PFSK-1 (cell line): Measurements from ENCODE around the gene ST6GALNAC2.

Experiments
- POLR2AphosphoS5 ChIP-seq: IDR thresholded peaks from 2 replicates; pipeline ENCODE4 v1.6.1; 2012; ENCODE audit warnings: low read depth, mild to moderate bottlenecking, control low read depth, low read length, moderate library complexity
- SIN3A ChIP-seq: IDR thresholded peaks from 2 replicates; pipeline ENCODE4 v1.6.1; 2012; ENCODE audit warnings: mild to moderate bottlenecking, low read length, moderate library complexity, borderline replicate concordance; ENCODE audit not compliant: insufficient read depth
- TAF1 ChIP-seq: IDR thresholded peaks from 2 replicates; pipeline ENCODE4 v1.6.1; 2012; ENCODE audit warnings: low read length, control low read depth, borderline replicate concordance; ENCODE audit not compliant: insufficient read depth
- TF ChIP-seq, protein P1 (sequence below), 2 experiments: IDR thresholded peaks; 2 replicates each; pipeline versions ENCODE4 v1.6.1 to v1.8.0; 2011 to 2012; ENCODE audit warnings: low read depth in 2 of 2, low read length in 2 of 2, control low read depth in 1 of 2, inconsistent platforms in 1 of 2, mild to moderate bottlenecking in 1 of 2, moderate library complexity in 1 of 2; ENCODE audit not compliant: insufficient read depth in 1 of 2

DNA sequence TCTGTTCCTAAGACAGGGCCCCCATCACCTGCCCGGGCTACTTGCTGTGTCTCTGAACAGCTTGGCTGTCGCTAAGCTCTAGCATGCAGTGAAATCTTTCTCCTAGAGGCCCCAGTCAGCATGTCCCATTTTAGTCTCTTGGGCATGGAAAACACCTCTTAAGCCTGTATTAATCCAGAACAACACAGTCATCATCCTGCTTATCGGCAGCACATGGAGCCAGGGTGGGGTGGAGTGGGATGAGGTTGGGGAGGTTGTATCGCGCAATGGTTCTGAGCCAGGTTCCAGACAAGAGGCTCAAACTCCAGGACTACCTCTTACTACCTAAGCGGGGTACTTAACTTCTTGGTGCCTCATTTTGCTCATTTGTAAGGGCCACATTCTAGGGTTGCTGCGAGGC is 7.8 kb downstream of the ST6GALNAC2 start:
- TF ChIP-seq POLR2AphosphoS5, result no peak
- TF ChIP-seq TAF1, result no peak
- TF ChIP-seq SIN3A, result no peak
- TF ChIP-seq, protein P1, sequence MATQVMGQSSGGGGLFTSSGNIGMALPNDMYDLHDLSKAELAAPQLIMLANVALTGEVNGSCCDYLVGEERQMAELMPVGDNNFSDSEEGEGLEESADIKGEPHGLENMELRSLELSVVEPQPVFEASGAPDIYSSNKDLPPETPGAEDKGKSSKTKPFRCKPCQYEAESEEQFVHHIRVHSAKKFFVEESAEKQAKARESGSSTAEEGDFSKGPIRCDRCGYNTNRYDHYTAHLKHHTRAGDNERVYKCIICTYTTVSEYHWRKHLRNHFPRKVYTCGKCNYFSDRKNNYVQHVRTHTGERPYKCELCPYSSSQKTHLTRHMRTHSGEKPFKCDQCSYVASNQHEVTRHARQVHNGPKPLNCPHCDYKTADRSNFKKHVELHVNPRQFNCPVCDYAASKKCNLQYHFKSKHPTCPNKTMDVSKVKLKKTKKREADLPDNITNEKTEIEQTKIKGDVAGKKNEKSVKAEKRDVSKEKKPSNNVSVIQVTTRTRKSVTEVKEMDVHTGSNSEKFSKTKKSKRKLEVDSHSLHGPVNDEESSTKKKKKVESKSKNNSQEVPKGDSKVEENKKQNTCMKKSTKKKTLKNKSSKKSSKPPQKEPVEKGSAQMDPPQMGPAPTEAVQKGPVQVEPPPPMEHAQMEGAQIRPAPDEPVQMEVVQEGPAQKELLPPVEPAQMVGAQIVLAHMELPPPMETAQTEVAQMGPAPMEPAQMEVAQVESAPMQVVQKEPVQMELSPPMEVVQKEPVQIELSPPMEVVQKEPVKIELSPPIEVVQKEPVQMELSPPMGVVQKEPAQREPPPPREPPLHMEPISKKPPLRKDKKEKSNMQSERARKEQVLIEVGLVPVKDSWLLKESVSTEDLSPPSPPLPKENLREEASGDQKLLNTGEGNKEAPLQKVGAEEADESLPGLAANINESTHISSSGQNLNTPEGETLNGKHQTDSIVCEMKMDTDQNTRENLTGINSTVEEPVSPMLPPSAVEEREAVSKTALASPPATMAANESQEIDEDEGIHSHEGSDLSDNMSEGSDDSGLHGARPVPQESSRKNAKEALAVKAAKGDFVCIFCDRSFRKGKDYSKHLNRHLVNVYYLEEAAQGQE (IDR thresholded peaks at IDR 0.05; ENCODE audit: insufficient read depth in 1 of 2, low read depth in 2 of 2, low read length in 2 of 2), result no peak
